Psoas muscle (tissue), 8 donors: Measurements from ENCODE around the gene PLD6. TPM values are rescaled to one million over a fixed set of nuclear protein-coding genes. Genes with fewer than 3 reads are reported as not detected.

Experiments used
- ATAC-seq, 4 donors: fragments of 200-7000 bp; cut with Tn5 transposase; one replicate each; pipeline ENCODE4 v1.9.1; 2020; ENCODE audit warnings: moderate library complexity in 3 of 4, mild to moderate bottlenecking in 2 of 4
- DNase-seq, 2 donors: peaks; one replicate each; pipeline ENCODE4 v3.0.0-alpha.2; 2020
- H3K27ac ChIP-seq: fragments of 200-600 bp; one replicate; pipeline ENCODE4 v1.8.0; 2022
- H3K27me3 ChIP-seq, 3 donors: fragments of 200-600 bp in 1 of 3; one replicate each; pipeline versions ENCODE4 v1.6.1 to v1.8.0; 2013 to 2022; ENCODE audit warnings: low read length in 2 of 3, mild to moderate bottlenecking in 2 of 3, moderate library complexity in 1 of 3; ENCODE audit not compliant: insufficient read depth in 3 of 3
- H3K36me3 ChIP-seq, 2 donors: fragments of 200-600 bp in 1 of 2; one replicate each; pipeline versions ENCODE4 v1.6.1 to v1.8.0; 2013 to 2022; ENCODE audit warnings: low read depth in 1 of 2, mild to moderate bottlenecking in 1 of 2, moderate library complexity in 1 of 2; ENCODE audit not compliant: insufficient read depth in 1 of 2
- H3K4me1 ChIP-seq: fragments of 200-600 bp; one replicate; pipeline ENCODE4 v1.8.0; 2022
- H3K4me3 ChIP-seq: fragments of 200-600 bp; one replicate; pipeline ENCODE4 v1.8.0; 2022; ENCODE audit warnings: mild to moderate bottlenecking
- H3K9me3 ChIP-seq: fragments of 200-600 bp; one replicate; pipeline ENCODE4 v1.8.0; 2022
- WGBS, 3 donors: extraction: QIAGEN DNeasy Blood & Tissue Kit; methylation state at CpG; one replicate each; pipeline versions ENCODE4 v1.1.6 to v1.1.7; 2013; 5-methylcytosine and 5-hydroxymethylcytosine counted together
- intact Hi-C, 2 donors: fragments of 100-400 bp; cut with DNase I; formaldehyde crosslinking; loops; one replicate each; pipeline versions ENCODE4 v1.11.0 to v1.14.2; 2022
- polyA plus RNA-seq, 3 donors: library from polyadenylated mRNA; stranded (reverse); fragments of 200-250 nt; gene quantifications; one replicate each; pipeline ENCODE4 v1.2.3, GENCODE V29; 2013
- total RNA-seq, 4 donors: library from RNA; stranded (reverse); fragmentation: NEBNext Ultra II Directional in 2 of 4; extraction: Animal tissue kit (Norgen Biotek cat#: 25700) in 2 of 4; gene quantifications; one replicate each; pipeline versions ENCODE4 v1.2.1 to v1.2.4, GENCODE V29; 2021 to 2023
- TF ChIP-seq, protein P1 (sequence below): fragments of 200-600 bp; IDR thresholded peaks from one replicate; pipeline ENCODE4 v1.8.0; 2022; ENCODE audit warnings: antibody characterized with exemption
- donor health status: healthy with polysubstance abuse.
- donor health status: DM: no; HTN: no; CAD: no; lungs with moderate emphysema.
- donor health status: Bipolar disorder and iron deficiency.
- donor health status: healthy.
- donor health status: DM: yes; HTN: yes; CAD: no.
- donor health status: DM: no; HTN: no; CAD: no.
- donor health status: DM: no; HTN: no; CAD: no.
- donor health status: DM: yes; HTN: yes; CAD: no.

The PLD6 gene
- total and polyA plus RNA-seq, 7 donors, result 0.84 to 5.4 (median 2.5) TPM

DNA sequence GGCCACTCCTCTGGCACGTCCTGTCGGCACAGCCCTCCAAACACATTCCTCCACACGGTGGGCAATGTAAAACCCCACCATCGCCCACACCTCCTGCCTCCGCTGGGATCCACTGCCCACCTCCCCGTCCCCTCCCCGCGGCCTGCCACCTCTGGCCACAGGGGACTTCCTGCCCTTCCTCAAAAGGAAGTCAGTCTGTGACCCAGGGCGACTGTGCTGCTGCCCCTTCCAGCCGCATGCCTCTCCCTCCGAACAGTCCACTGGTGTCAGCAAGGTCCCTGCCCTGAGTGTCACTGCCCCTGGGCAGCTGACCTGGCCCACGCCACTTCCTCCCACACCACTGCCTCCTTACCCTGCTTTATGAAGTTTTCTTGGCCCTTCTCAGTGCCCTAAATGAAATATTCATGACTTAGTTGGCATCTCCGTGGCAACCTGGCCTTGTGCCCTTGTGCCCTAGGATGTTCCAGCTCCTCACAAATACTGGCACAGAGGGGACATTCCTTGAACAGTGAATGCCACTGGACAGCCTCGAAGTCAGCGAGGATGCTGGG, 2.0 kb downstream of the PLD6 start:
- no peaks in the 10 kb centered on the region for H3K27me3 ChIP-seq
- no peak overlapping the region for H3K4me3 ChIP-seq
- H3K9me3 ChIP-seq, result no peaks in the 10 kb centered on the region
- peak in 2 of 4 donors; percentile 10 to 29 for ATAC-seq
- peaks cover 0 to 14% of the 10 kb centered on the region in 2 donors for H3K36me3 ChIP-seq
- H3K4me1 ChIP-seq, result peaks cover 25% of the 10 kb centered on the region
- intact Hi-C loops, result no loop called here
- WGBS, 3 donors, result 25 to 52% (median 27%) methylated on average over 15 of the region's 15 CpGs
- DNase-seq, result peak in 1 of 2 donors; percentile 82
- H3K27ac ChIP-seq, result peak overlapping the region; percentile 13
- TF ChIP-seq, protein P1, sequence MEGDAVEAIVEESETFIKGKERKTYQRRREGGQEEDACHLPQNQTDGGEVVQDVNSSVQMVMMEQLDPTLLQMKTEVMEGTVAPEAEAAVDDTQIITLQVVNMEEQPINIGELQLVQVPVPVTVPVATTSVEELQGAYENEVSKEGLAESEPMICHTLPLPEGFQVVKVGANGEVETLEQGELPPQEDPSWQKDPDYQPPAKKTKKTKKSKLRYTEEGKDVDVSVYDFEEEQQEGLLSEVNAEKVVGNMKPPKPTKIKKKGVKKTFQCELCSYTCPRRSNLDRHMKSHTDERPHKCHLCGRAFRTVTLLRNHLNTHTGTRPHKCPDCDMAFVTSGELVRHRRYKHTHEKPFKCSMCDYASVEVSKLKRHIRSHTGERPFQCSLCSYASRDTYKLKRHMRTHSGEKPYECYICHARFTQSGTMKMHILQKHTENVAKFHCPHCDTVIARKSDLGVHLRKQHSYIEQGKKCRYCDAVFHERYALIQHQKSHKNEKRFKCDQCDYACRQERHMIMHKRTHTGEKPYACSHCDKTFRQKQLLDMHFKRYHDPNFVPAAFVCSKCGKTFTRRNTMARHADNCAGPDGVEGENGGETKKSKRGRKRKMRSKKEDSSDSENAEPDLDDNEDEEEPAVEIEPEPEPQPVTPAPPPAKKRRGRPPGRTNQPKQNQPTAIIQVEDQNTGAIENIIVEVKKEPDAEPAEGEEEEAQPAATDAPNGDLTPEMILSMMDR, result no peak

GRCh38 chr17:17203173-17203730, 2.9 kb downstream of the PLD6 start:
- no peaks in the 10 kb centered on the region for H3K9me3 ChIP-seq
- no peaks in the 10 kb centered on the region for H3K27me3 ChIP-seq
- WGBS, 3 donors, result 81 to 91% (median 85%) methylated on average over 15 of the region's 15 CpGs
- ATAC-seq (no peak), DNase-seq (no peak)
- intact Hi-C loops, result no loop called here
- H3K4me1 ChIP-seq, result peaks cover 25% of the 10 kb centered on the region
- no peak overlapping the region for H3K27ac ChIP-seq
- peaks cover 0 to 14% of the 10 kb centered on the region in 2 donors for H3K36me3 ChIP-seq
- no peak overlapping the region for H3K4me3 ChIP-seq
- TF ChIP-seq, protein P1, result no peak

- intact Hi-C loops, result no loop called here
- TF ChIP-seq, protein P1, result no peak
- Histone ChIP-seq H3K27me3 (no peaks in the 10 kb centered on the region), H3K27ac (no peak overlapping the region), H3K36me3 (peaks cover 0 to 14% of the 10 kb centered on the region in 2 donors), H3K4me3 (no peak overlapping the region), H3K4me1 (peaks cover 25% of the 10 kb centered on the region), H3K9me3 (no peaks in the 10 kb centered on the region)
- DNase-seq (no peak), ATAC-seq (no peak)
- WGBS, 3 donors, result 66 to 86% (median 71%) methylated on average over 8 of the region's 8 CpGs
Observed at GRCh38 chr17:17201907-17202306, 4.2 kb downstream of the PLD6 start.

GRCh38 chr17:17201271-17201670, 4.9 kb downstream of the PLD6 start:
- Histone ChIP-seq H3K4me1 (peaks cover 25% of the 10 kb centered on the region), H3K27ac (no peak overlapping the region), H3K9me3 (no peaks in the 10 kb centered on the region), H3K36me3 (peaks cover 0 to 14% of the 10 kb centered on the region in 2 donors), H3K4me3 (no peak overlapping the region), H3K27me3 (no peaks in the 10 kb centered on the region)
- TF ChIP-seq, protein P1, result no peak
- intact Hi-C loops, result no loop called here
- no peak for ATAC-seq
- DNase-seq, result no peak
- 84 to 90% (median 86%) methylated on average over 10 of the region's 10 CpGs for WGBS, 3 donors

GRCh38 chr17:17200831-17201230, 5.3 kb downstream of the PLD6 start:
- Histone ChIP-seq H3K4me3 (no peak overlapping the region), H3K36me3 (peaks cover 0 to 14% of the 10 kb centered on the region in 2 donors), H3K27ac (no peak overlapping the region), H3K27me3 (no peaks in the 10 kb centered on the region), H3K4me1 (peaks cover 21% of the 10 kb centered on the region), H3K9me3 (no peaks in the 10 kb centered on the region)
- DNase-seq (no peak), ATAC-seq (no peak)
- TF ChIP-seq, protein P1, result no peak
- 59 to 73% (median 68%) methylated on average over 5 of the region's 5 CpGs for WGBS, 3 donors
- intact Hi-C loops, result no loop called here
